SU-DHL-6 (cell line): ENCODE results near the gene MGAT5.

Experiments used
- EZH2phosphoT487 ChIP-seq: fragments of 200-600 bp; sonication (generic), shearing (Covaris generic); conservative IDR thresholded peaks from 2 replicates; pipeline ENCODE4 v1.6.1; 2018; ENCODE audit warnings: mild to moderate bottlenecking, antibody characterized with exemption, low read length, moderate library complexity, mixed read lengths
- TF ChIP-seq, protein P1 (sequence below): fragments of 200-600 bp; sonication (generic); IDR thresholded peaks from one replicate; pipeline ENCODE4 v1.5.1; 2017; ENCODE audit warnings: antibody characterized with exemption, mild to moderate bottlenecking, low read length, moderate library complexity; ENCODE audit not compliant: insufficient read depth, poor library complexity, severe bottlenecking

DNA sequence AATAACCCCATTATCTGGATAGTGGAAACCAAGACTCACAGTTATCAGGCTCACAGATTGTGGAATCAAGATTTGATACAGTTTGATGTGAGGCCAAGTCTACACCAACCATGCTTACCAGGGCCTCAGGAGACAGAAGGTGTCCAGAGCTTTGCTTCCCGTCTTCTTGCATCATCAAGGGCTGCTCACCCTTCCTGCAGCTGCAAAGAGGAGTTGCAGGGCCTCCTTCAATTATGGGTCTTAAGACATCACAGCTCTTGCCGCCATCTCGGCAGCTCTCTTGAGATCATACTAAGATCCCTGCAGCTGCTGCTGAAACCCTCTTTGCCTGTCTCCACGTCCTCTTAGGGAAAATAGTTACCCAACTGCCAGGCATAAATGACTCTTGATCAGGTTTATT is 176.0 kb downstream of the MGAT5 start:
- TF ChIP-seq, protein P1, sequence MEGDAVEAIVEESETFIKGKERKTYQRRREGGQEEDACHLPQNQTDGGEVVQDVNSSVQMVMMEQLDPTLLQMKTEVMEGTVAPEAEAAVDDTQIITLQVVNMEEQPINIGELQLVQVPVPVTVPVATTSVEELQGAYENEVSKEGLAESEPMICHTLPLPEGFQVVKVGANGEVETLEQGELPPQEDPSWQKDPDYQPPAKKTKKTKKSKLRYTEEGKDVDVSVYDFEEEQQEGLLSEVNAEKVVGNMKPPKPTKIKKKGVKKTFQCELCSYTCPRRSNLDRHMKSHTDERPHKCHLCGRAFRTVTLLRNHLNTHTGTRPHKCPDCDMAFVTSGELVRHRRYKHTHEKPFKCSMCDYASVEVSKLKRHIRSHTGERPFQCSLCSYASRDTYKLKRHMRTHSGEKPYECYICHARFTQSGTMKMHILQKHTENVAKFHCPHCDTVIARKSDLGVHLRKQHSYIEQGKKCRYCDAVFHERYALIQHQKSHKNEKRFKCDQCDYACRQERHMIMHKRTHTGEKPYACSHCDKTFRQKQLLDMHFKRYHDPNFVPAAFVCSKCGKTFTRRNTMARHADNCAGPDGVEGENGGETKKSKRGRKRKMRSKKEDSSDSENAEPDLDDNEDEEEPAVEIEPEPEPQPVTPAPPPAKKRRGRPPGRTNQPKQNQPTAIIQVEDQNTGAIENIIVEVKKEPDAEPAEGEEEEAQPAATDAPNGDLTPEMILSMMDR, result no peak
- TF ChIP-seq EZH2phosphoT487, result no peak
